ENCODE data around the gene SRP14.

The SRP14 gene

GRCh38 chr15:40067921-40068624 is 29.1 kb upstream of the SRP14 start:
- no peak for DNase-seq

DNA sequence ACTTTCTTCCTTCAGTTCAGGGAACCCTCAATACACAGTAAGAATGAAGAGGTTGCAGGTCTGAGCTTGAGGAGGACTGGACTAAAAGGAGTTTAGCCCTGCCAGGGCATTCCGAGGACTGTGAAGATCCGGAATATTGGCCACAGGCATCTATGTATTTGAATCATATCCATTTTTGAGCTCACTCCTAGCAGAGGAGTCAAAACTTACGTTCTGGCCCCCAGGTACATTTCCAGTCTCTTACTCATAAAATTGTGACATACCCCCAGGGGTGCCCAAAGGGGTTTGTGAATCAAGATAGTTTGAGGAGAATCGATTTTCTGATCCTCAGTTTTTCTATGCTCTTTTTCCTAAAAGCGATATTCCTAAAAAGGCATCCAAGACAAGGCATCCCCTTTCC is 27.6 kb upstream of the SRP14 start:
- peak; percentile 60 for DNase-seq

DNA sequence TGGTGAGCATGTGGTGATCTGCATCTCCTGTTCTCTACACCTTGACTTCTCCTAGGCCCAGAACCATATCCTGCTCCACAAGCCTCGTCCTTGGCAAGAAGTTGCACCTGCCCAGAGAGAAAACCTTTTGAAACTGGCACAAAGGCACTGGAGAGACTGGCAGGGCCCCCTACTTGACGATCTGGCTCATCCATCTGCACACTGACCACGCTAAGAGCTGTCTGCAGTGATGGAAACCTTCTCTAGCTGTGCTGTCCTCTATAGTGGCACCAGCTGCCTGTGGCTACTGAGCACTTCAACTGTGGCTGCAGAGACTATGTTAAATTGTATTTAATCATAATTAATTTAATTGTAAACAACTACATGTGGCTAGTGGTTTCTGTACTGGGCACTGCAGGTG is 26.2 kb upstream of the SRP14 start:
- no peak for DNase-seq

GRCh38 chr15:40064231-40064894 is 25.4 kb upstream of the SRP14 start:
- DNase-seq = peak; percentile 94

GRCh38 chr15:40063563-40064011 is 24.6 kb upstream of the SRP14 start:
- DNase-seq = peak; percentile 82

GRCh38 chr15:40062816-40063562 is 24.0 kb upstream of the SRP14 start:
- DNase-seq = no peak

DNA sequence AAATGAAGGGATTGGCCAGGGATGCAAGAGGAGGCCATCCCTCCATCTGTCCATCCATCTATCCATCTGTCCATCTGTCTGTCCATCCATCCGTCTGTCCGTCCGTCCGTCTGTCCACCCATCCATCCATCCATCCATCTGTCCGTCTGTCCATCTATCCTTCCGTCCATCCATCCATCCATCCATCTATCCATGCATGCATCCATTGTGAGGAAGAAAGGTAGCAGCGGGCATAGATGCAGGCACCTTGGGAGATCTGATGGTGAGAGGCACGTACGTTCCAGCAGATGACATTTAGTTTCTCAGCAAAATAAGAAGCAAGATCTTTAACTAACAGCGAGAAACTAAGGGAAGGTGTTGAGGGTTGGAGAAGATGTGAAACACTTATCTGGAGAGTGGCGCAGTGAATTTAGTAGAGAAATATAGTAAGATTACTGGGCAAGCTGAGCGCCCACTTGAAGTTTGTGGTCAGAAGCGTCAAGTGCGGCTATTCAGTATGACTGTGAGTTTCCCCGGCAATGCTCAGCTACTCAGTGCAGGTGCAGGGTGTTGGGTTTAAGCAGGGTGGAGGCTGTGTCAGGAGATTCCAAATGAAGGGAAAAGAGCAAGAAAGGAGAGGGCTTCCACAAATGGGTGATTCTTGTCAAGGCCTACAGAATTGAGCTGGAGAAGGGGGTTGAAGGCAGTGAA is 22.4 kb upstream of the SRP14 start:
- no peak for DNase-seq

GRCh38 chr15:40060236-40060961 is 21.4 kb upstream of the SRP14 start:
- DNase-seq = no peak

GRCh38 chr15:40059821-40060220 is 20.8 kb upstream of the SRP14 start:
- DNase-seq = no peak

GRCh38 chr15:40058476-40059140 is 19.6 kb upstream of the SRP14 start:
- DNase-seq = peak; percentile 83

DNA sequence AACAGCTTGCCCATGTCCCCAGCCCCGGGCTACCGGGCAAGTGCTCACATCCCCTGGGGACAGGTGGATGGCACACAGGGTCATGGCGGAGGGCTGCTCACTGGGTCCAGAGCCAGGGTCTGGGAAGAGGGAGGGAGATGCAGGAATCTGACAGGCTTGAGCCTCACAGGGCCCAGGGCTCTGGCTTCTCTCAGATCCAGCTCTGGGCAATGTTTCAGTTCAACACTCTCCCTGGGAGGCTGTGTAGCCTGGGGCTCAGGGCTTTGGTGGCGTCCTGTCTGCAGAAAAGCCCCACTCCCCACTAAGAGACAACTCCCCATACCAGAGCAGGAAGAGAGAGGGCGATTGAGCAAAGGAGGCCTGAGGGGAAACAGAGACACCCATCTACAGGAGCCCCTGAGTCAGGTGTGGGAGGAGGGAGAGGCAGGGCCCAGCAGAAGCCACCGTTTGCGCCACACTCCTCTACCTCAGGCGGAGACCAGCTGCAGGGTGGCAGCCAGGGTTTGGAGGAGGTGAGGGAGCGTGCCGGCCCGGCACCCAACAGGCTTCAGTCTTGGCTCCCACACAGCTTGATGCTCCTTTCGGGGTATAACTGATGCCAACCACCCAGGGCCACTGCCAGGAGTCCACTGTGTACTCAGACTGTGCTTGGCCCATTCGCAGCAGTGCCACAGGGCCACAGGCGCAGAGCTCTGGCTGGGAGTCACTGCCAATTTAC is 16.8 kb upstream of the SRP14 start:
- DNase-seq = no peak

GRCh38 chr15:40054855-40055575 is 16.0 kb upstream of the SRP14 start:
- peak; percentile 37 for DNase-seq

DNA sequence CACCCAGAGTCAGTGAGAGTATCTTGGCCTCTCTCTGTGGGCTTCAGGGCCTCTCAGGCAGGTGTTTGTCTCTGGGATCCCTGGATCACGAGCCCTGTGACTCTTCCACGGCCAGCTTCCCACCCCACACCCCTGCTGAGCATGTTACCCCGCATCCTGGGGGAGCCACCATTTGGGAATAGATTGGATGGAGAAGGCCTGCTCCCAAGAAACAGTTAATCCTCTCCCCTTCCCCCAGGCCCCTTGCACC is 15.5 kb upstream of the SRP14 start:
- no peak for DNase-seq

GRCh38 chr15:40053831-40054604 is 15.0 kb upstream of the SRP14 start:
- no peak for DNase-seq

DNA sequence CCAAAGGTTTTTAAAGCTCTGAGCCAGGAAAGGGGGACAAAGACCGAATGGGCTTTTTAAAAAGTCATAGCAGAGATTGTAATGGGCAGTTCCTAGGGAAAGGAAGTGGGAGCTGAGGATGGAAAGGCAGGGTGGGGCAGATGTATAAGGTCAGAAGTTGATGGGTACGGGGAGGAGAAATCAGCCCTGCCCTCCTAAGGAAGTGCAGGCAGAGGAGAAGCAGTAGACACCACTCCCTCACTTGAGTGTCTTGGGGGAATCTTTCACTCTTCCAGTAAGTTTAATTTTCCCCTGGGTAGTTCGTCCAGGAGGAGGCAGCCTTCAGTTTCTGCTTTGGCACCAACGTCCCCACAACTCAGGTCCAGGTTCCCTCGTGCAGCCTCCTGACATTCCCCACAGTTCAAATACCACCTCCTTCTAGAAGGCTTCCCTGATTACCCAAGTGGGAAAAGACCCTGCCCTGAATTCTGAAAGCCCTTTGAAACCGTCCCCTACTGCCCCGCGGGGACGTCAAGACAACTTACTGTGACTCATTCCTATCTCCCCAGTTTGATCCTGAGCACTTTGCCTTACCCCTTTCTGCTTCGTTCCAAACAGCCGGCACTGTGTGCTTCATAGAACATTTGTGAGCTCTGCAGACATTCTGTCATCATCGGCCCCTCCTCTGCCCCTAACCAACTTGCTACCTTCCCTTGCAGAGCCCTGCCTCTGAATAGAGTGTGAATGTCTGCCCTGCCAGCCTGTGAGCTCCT is 14.3 kb upstream of the SRP14 start:
- no peak for DNase-seq

DNA sequence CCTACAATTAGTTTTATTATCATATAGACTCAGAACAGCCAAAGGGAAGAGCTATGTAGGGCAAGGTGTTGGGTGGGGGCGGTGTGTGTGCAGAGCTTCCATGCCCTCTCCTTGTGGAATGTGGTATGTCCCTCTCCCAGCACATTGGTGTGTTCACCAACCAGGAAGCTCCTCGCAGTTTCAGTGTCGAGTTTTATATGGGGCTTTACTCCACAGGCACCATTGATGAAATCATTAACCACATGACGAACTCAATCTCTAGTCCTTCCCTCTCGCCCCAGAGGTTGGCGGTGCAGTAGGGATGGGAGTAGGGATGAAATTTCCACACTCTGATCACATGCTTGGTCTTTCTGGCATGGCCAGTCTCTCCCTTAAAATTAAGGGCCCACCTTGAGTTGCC is 13.6 kb upstream of the SRP14 start:
- DNase-seq = no peak

- no peak for DNase-seq
These were observed 12.8 kb upstream of the SRP14 start for GRCh38 chr15:40051616-40052415.

- DNase-seq = peak; percentile 52
These were observed 11.9 kb upstream of the SRP14 start for GRCh38 chr15:40050788-40051470.
